HG03025 (cell line): ENCODE data around the gene TRIB2.
A peak's percentile ranks its signal among the peaks of the same experiment; 100 is the strongest.

Source experiments
- ATAC-seq: cut with Tn5 transposase; IDR thresholded peaks from one replicate; pipeline ENCODE4 v1.9.1; 2021; ENCODE audit warnings: mild to moderate bottlenecking, moderate library complexity; ENCODE audit not compliant: unreplicated experiment, low FRiP score

The TRIB2 gene

GRCh38 chr2:12694990-12695774, 21.6 kb upstream of the TRIB2 start:
- peak; percentile 69 for ATAC-seq

- no peak for ATAC-seq
Measured at GRCh38 chr2:12697617-12698016, 19.1 kb upstream of the TRIB2 start.

GRCh38 chr2:12700989-12701388, 15.7 kb upstream of the TRIB2 start:
- ATAC-seq: no peak

GRCh38 chr2:12701786-12702167, 15.0 kb upstream of the TRIB2 start:
- ATAC-seq: no peak

GRCh38 chr2:12702168-12703121, 14.3 kb upstream of the TRIB2 start:
- ATAC-seq: no peak

- no peak for ATAC-seq
Measured at GRCh38 chr2:12704378-12704777, 12.4 kb upstream of the TRIB2 start.

- ATAC-seq: no peak
Measured at GRCh38 chr2:12705230-12705629, 11.5 kb upstream of the TRIB2 start.

- ATAC-seq: no peak
Measured at GRCh38 chr2:12705742-12706141, 11.0 kb upstream of the TRIB2 start.

- ATAC-seq: no peak
Measured at GRCh38 chr2:12708508-12709206, 8.1 kb upstream of the TRIB2 start.

GRCh38 chr2:12709207-12709522, 7.6 kb upstream of the TRIB2 start:
- ATAC-seq: no peak

- no peak for ATAC-seq
Measured at GRCh38 chr2:12710301-12710700, 6.4 kb upstream of the TRIB2 start.

- no peak for ATAC-seq
Measured at GRCh38 chr2:12711339-12711738, 5.4 kb upstream of the TRIB2 start.

- ATAC-seq: no peak
Measured at GRCh38 chr2:12712881-12713280, 3.9 kb upstream of the TRIB2 start.

GRCh38 chr2:12714391-12715221, 2.1 kb upstream of the TRIB2 start:
- no peak for ATAC-seq

- no peak for ATAC-seq
Measured at GRCh38 chr2:12715258-12716031, 1.3 kb upstream of the TRIB2 start.

GRCh38 chr2:12716032-12716281, 779 bp upstream of the TRIB2 start:
- no peak for ATAC-seq

- peak; percentile 30 for ATAC-seq
Measured at GRCh38 chr2:12717191-12718014, 667 bp downstream of the TRIB2 start.

- no peak for ATAC-seq
Measured at GRCh38 chr2:12718015-12718671, 1.4 kb downstream of the TRIB2 start.
